ENCODE results near the gene CEBPZ. TPM values are rescaled to one million over a fixed set of nuclear protein-coding genes. Genes with fewer than 3 reads are reported as not detected.
"Not testable (repeated sequence)": the region's sequence is repeated elsewhere in the genome, so short reads cannot be mapped to it uniquely, and the experiment has no call there.

Gene CEBPZ
- total RNA-seq, 1 donor from 2014 or later, result 32.9 TPM

GRCh38 chr2:37219046-37219445 is 12.3 kb downstream of the CEBPZ start:
- no peak for DNase-seq (ENCODE audit: low read depth)

- DNase-seq (ENCODE audit: low read depth), result no peak
Observed at GRCh38 chr2:37215250-37215649, 16.1 kb downstream of the CEBPZ start.

- no peak for DNase-seq (ENCODE audit: low read depth)
Observed at GRCh38 chr2:37211939-37212338, 19.5 kb downstream of the CEBPZ start.

GRCh38 chr2:37211212-37211611 is 20.2 kb downstream of the CEBPZ start:
- DNase-seq (ENCODE audit: low read depth), result no peak

- not testable (repeated sequence) for DNase-seq (ENCODE audit: low read depth)
Observed at GRCh38 chr2:37206760-37207159, 24.6 kb downstream of the CEBPZ start.

GRCh38 chr2:37205689-37206341 is 25.6 kb downstream of the CEBPZ start:
- no peak for DNase-seq (ENCODE audit: low read depth)

GRCh38 chr2:37205071-37205661 is 26.2 kb downstream of the CEBPZ start:
- DNase-seq (ENCODE audit: low read depth), result not testable (repeated sequence)

- no peak for DNase-seq (ENCODE audit: low read depth)
Observed at GRCh38 chr2:37203708-37204107, 27.7 kb downstream of the CEBPZ start.

GRCh38 chr2:37201766-37202165 is 29.6 kb downstream of the CEBPZ start:
- no peak for DNase-seq (ENCODE audit: low read depth)

- no peak for DNase-seq (ENCODE audit: low read depth)
Observed at GRCh38 chr2:37201208-37201607, 30.2 kb downstream of the CEBPZ start.

- DNase-seq (ENCODE audit: low read depth), result no peak
Observed at GRCh38 chr2:37198681-37199065, 32.7 kb downstream of the CEBPZ start.

GRCh38 chr2:37196320-37197195 is 34.8 kb downstream of the CEBPZ start, which contains the start of gene CEBPZOS:
TSS of gene CEBPZOS (plus strand) at chr2:37196496. CDS start at chr2:37199705, 3,209 bp downstream.
- peak; percentile 84 for DNase-seq (ENCODE audit: low read depth)

- DNase-seq (ENCODE audit: low read depth), result not testable (repeated sequence)
Observed at GRCh38 chr2:37195862-37196319, 35.5 kb downstream of the CEBPZ start.

GRCh38 chr2:37192551-37192950 is 38.8 kb downstream of the CEBPZ start:
- DNase-seq (ENCODE audit: low read depth), result no peak

- no peak for DNase-seq (ENCODE audit: low read depth)
Observed at GRCh38 chr2:37191747-37192146, 39.6 kb downstream of the CEBPZ start.

GRCh38 chr2:37191253-37191652 is 40.1 kb downstream of the CEBPZ start:
- no peak for DNase-seq (ENCODE audit: low read depth)

GRCh38 chr2:37190290-37190689 is 41.1 kb downstream of the CEBPZ start:
- DNase-seq (ENCODE audit: low read depth), result no peak

GRCh38 chr2:37189452-37190153 is 41.8 kb downstream of the CEBPZ start:
- peak; percentile 46 for DNase-seq (ENCODE audit: low read depth)

GRCh38 chr2:37188570-37188969 is 42.8 kb downstream of the CEBPZ start, which contains the start of gene SULT6B1:
TSS of gene SULT6B1 (minus strand) at chr2:37188670. CDS start at chr2:37188640, 30 bp downstream.
- DNase-seq (ENCODE audit: low read depth), result no peak

GRCh38 chr2:37181726-37182684 is 49.4 kb downstream of the CEBPZ start:
- no peak for DNase-seq (ENCODE audit: low read depth)
